ENCODE data around the gene APC.

The APC gene

DNA sequence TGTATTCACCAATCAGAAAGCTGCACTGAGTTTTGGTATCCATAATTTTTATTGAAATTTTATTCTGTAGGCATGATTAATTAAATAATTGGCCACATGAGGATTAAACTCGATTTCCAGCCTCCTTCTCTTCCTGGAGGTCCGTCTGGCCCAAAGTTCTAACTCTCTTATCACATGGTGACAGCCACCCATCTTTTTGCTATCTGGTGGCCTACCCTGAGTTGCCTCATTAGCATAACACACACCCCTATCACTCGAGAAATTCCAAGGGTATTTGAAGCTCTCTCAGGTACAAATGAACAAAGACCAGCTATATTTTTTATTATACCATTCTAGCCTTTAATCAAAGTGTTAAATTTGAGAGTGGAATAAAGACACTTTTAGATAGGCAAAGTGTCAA lies 57.7 kb downstream of the APC start:
- TF ChIP-seq, protein P1, sequence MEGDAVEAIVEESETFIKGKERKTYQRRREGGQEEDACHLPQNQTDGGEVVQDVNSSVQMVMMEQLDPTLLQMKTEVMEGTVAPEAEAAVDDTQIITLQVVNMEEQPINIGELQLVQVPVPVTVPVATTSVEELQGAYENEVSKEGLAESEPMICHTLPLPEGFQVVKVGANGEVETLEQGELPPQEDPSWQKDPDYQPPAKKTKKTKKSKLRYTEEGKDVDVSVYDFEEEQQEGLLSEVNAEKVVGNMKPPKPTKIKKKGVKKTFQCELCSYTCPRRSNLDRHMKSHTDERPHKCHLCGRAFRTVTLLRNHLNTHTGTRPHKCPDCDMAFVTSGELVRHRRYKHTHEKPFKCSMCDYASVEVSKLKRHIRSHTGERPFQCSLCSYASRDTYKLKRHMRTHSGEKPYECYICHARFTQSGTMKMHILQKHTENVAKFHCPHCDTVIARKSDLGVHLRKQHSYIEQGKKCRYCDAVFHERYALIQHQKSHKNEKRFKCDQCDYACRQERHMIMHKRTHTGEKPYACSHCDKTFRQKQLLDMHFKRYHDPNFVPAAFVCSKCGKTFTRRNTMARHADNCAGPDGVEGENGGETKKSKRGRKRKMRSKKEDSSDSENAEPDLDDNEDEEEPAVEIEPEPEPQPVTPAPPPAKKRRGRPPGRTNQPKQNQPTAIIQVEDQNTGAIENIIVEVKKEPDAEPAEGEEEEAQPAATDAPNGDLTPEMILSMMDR (IDR thresholded peaks at IDR 0.05; ENCODE audit: borderline replicate concordance, insufficient read depth, low read depth, low read length) = no peak
- no peak overlapping the region for H3K4me3 ChIP-seq (ENCODE audit: low read depth, low read length)

DNA sequence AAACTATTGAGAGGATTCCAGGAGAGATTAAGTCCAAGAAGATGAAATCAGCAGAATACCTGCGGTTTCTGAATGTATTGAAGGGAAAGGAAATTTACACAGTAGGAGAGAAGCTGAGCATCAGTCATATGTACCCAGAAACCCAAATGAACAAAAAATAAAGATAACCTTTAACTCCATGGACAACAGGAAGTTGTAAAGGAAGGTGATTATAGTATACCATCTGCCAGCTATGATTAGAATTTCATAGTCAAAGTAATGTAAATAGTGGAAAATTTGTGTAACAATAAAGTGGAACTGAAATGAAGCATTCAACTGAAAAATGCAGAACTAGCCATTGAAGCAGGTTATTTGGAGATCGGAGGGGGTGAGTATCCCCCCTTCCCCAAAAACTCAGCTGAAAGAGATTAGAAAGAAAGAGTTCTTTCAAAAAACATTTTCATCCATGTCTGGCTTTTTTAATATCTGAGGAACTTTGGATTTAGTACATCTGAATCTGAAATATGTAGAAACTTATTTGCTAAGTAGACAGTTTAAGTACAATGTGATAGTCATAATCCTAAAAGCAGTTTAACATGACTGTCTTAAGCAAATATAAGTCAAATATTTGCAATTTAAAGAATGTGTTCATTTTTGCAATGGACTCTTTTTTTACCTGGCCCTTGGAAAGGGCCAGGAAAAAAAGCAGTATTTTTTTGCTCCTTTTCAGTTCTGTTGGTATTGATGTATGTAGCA lies 58.4 kb downstream of the APC start:
- no peak overlapping the region for H3K4me3 ChIP-seq (ENCODE audit: low read depth, low read length)
- TF ChIP-seq, protein P1 (IDR thresholded peaks at IDR 0.05; ENCODE audit: borderline replicate concordance, insufficient read depth, low read depth, low read length) = no peak

DNA sequence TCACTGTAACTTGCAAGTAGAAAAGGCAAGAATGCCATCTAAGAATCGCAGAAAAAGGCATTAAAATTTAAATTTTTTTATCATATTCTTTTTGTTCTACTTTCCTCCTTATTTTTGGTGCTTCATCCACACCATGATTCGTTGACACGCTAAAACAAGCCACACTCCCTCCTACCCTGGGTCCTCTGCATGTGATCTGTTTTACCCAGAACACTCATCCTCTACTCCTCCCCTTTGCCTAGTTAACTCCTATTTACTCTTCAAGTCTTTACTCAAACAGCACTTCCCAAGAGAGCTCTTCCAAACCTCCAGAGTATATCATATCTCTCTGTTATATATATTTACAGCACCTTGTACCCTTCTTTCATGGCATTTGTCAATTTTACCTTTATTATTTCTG lies 62.0 kb downstream of the APC start:
- TF ChIP-seq, protein P1 (IDR thresholded peaks at IDR 0.05; ENCODE audit: borderline replicate concordance, insufficient read depth, low read depth, low read length) = no peak
- no peak overlapping the region for H3K4me3 ChIP-seq (ENCODE audit: low read depth, low read length)

- TF ChIP-seq, protein P1 (IDR thresholded peaks at IDR 0.05; ENCODE audit: borderline replicate concordance, insufficient read depth, low read depth, low read length) = no peak
- no peak overlapping the region for H3K4me3 ChIP-seq (ENCODE audit: low read depth, low read length)
Observed at GRCh38 chr5:112800891-112801290, 63.2 kb downstream of the APC start.

DNA sequence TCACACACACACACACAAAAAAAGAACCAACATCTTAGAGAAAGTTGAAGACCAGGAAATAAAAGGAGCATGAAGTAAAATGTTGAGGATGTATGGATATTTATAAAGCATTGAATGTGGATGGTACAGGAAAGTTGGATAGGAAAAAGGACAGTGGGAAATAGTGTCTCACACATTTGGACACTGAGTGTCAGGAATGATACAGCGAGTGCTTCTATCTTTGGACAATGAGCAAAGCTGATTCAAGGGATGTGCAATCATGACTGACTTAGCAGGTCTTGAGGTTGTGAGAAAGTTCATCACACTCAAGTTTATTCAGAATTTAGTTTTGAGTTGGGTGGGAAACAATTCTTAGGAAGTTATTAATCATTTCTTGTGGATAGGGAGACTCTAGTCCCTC lies 73.3 kb downstream of the APC start:
- TF ChIP-seq, protein P1 (IDR thresholded peaks at IDR 0.05; ENCODE audit: borderline replicate concordance, insufficient read depth, low read depth, low read length) = no peak
- H3K4me3 ChIP-seq (ENCODE audit: low read depth, low read length) = no peak overlapping the region

DNA sequence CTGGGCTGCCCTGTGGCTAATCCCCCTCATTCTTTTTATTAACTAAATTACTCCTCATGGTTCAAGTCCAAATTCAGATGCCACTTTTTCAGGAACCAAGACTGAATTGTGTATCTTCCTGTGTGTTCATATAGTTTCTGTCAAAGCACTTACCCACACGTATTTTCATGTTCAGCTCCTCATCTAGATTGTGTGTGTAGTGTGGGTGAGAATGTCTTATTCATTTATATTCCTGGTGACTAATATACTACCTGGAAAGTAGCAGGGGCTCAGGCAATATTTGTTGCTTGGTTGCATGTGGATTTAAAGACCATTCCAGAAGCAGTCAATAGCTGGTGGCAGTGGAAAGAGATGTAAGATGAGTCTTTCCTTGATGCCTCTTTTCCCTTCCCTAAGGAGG lies 74.9 kb downstream of the APC start:
- H3K4me3 ChIP-seq (ENCODE audit: low read depth, low read length) = no peak overlapping the region
- TF ChIP-seq, protein P1 (IDR thresholded peaks at IDR 0.05; ENCODE audit: borderline replicate concordance, insufficient read depth, low read depth, low read length) = no peak

DNA sequence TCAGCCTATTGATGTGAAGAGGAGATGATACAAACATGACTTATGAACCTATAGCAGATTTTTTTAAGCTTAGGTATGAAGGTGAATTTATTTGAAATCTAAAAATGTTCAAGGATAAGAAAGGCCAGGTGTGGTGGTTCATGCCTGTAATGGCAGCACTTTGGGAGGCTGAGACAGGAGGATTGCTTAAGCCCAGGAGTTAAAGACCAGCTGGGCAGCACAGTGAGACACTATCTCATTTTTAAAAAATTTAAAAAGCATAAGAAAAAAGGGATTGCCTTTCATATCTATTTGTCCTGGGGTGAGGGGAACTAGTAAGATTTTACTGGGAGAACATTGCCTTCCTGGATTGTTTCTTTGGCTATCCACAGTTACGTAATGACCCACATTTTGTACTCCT lies 82.6 kb downstream of the APC start:
- TF ChIP-seq, protein P1 (IDR thresholded peaks at IDR 0.05; ENCODE audit: borderline replicate concordance, insufficient read depth, low read depth, low read length) = no peak
- H3K4me3 ChIP-seq (ENCODE audit: low read depth, low read length) = no peak overlapping the region

Data from GM12875 (cell line).